Endothelial cell of hepatic sinusoid (primary cell): ENCODE measurements around the gene SPATA6L.
"Not testable (repeated sequence)": the region's sequence is repeated elsewhere in the genome, so short reads cannot be mapped to it uniquely, and the experiment has no call there.

Experiments
- in situ Hi-C: cut with HindIII; loops from 2 replicates; pipeline ENCODE4 v1.10.0; 2017; ENCODE audit warnings: low sequenced_read_pairs

Gene SPATA6L

GRCh38 chr9:4678679-4679267, 12.5 kb upstream of the SPATA6L start:
- in situ Hi-C loops = no loop called here

GRCh38 chr9:4677392-4677791, 11.1 kb upstream of the SPATA6L start:
- in situ Hi-C loops = no loop called here

GRCh38 chr9:4674783-4675182, 8.5 kb upstream of the SPATA6L start:
- in situ Hi-C loops = no loop called here

GRCh38 chr9:4671737-4672136, 5.5 kb upstream of the SPATA6L start:
- in situ Hi-C loops = no loop called here

GRCh38 chr9:4670591-4670990, 4.3 kb upstream of the SPATA6L start:
- in situ Hi-C loops = no loop called here

- in situ Hi-C loops = no loop called here
Measured at GRCh38 chr9:4669890-4670289, 3.6 kb upstream of the SPATA6L start.

- in situ Hi-C loops = no loop called here
Measured at GRCh38 chr9:4668604-4669003, 2.3 kb upstream of the SPATA6L start.

GRCh38 chr9:4667681-4668080, 1.4 kb upstream of the SPATA6L start:
- in situ Hi-C loops = no loop called here

- in situ Hi-C loops = no loop called here
Measured at GRCh38 chr9:4665357-4665756, 923 bp downstream of the SPATA6L start.

GRCh38 chr9:4663956-4664355, 2.3 kb downstream of the SPATA6L start:
- in situ Hi-C loops = no loop called here

- in situ Hi-C loops = no loop called here
Measured at GRCh38 chr9:4662989-4663792, 3.1 kb downstream of the SPATA6L start.

GRCh38 chr9:4662108-4662988, 3.9 kb downstream of the SPATA6L start, which contains the start of gene PLPP6:
TSS of gene PLPP6 (plus strand) at chr9:4662294. CDS start at chr9:4662376, 82 bp downstream.
- in situ Hi-C loops = no loop called here

GRCh38 chr9:4661611-4662010, 4.7 kb downstream of the SPATA6L start:
- in situ Hi-C loops = no loop called here

- in situ Hi-C loops = no loop called here
Measured at GRCh38 chr9:4661165-4661564, 5.1 kb downstream of the SPATA6L start.

- in situ Hi-C loops = not testable (repeated sequence)
Measured at GRCh38 chr9:4660665-4661064, 5.6 kb downstream of the SPATA6L start.

GRCh38 chr9:4657426-4658159, 8.7 kb downstream of the SPATA6L start:
- in situ Hi-C loops = no loop called here

GRCh38 chr9:4656621-4657020, 9.7 kb downstream of the SPATA6L start:
- in situ Hi-C loops = no loop called here

GRCh38 chr9:4656196-4656595, 10.1 kb downstream of the SPATA6L start:
- in situ Hi-C loops = not testable (repeated sequence)

GRCh38 chr9:4654538-4654937, 11.7 kb downstream of the SPATA6L start:
- in situ Hi-C loops = no loop called here

- in situ Hi-C loops = no loop called here
Measured at GRCh38 chr9:4654084-4654483, 12.2 kb downstream of the SPATA6L start.

GRCh38 chr9:4642351-4642750, 23.9 kb downstream of the SPATA6L start:
- in situ Hi-C loops = no loop called here
